Measurements from ENCODE around the gene WDR81. TPM values are rescaled to one million over a fixed set of nuclear protein-coding genes. Genes with fewer than 3 reads are reported as not detected.

WDR81 gene
- total and polyA plus RNA-seq, 4 donors = 26.0 to 51.9 (median 33.2) TPM

GRCh38 chr17:1776857-1777256 is 52.4 kb downstream of the WDR81 start:
- ATAC-seq (ENCODE audit: insufficient read depth, low FRiP score) (no peak), DNase-seq (no peak)
- H3K9me3 ChIP-seq (ENCODE audit: control insufficient read depth in 4 of 4, insufficient read depth in 3 of 4, low read length in 3 of 4) = no peaks in the 10 kb centered on the region
- no peak overlapping the region for H3K4me3 ChIP-seq
- H3K27ac ChIP-seq (ENCODE audit: low read depth in 1 of 2, low read length in 1 of 2) = peak overlapping the region in 1 of 2 donors; percentile 17
- 78 to 94% methylated on average over 7 of the region's 7 CpGs for whole genome bisulfite sequencing, 2 donors
- peaks cover 0 to 26% (median 17%) of the 10 kb centered on the region in 5 donors for H3K4me1 ChIP-seq (ENCODE audit: control insufficient read depth in 5 of 5, insufficient read depth in 5 of 5, low read length in 5 of 5)
- H3K9ac ChIP-seq (ENCODE audit: insufficient read depth in 1 of 2, low read length in 2 of 2) = no peak overlapping the region
- H3K36me3 ChIP-seq (ENCODE audit: control insufficient read depth in 4 of 4, insufficient read depth in 4 of 4, low read length in 4 of 4) = peaks cover 4 to 21% (median 11%) of the 10 kb centered on the region in 4 donors
- no peaks in the 10 kb centered on the region for H3K27me3 ChIP-seq (ENCODE audit: control insufficient read depth in 3 of 3, insufficient read depth in 3 of 3, low read length in 2 of 3)
- no peak for TF ChIP-seq CTCF (IDR thresholded peaks at IDR 0.05; ENCODE audit: control extremely low read depth, extremely low read depth)

- H3K36me3 ChIP-seq (ENCODE audit: control insufficient read depth in 4 of 4, insufficient read depth in 4 of 4, low read length in 4 of 4) = peaks cover 4 to 29% (median 12%) of the 10 kb centered on the region in 4 donors
- no peaks in the 10 kb centered on the region for H3K27me3 ChIP-seq (ENCODE audit: control insufficient read depth in 3 of 3, insufficient read depth in 3 of 3, low read length in 2 of 3)
- H3K4me3 ChIP-seq = no peak overlapping the region
- 33 to 39% methylated on average over 8 of the region's 8 CpGs for WGBS, 2 donors
- ATAC-seq (ENCODE audit: insufficient read depth, low FRiP score) = no peak
- peak overlapping the region in 1 of 2 donors; percentile 64 for H3K9ac ChIP-seq (ENCODE audit: insufficient read depth in 1 of 2, low read length in 2 of 2)
- no peak for TF ChIP-seq CTCF (IDR thresholded peaks at IDR 0.05; ENCODE audit: control extremely low read depth, extremely low read depth)
- peak; percentile 86 to 94 (median 92) for DNase-seq
- H3K9me3 ChIP-seq (ENCODE audit: control insufficient read depth in 4 of 4, insufficient read depth in 3 of 4, low read length in 3 of 4) = no peaks in the 10 kb centered on the region
- H3K27ac ChIP-seq (ENCODE audit: low read depth in 1 of 2, low read length in 1 of 2) = peak overlapping the region; percentile 54 to 90
- peaks cover 4 to 27% (median 18%) of the 10 kb centered on the region in 5 donors for H3K4me1 ChIP-seq (ENCODE audit: control insufficient read depth in 5 of 5, insufficient read depth in 5 of 5, low read length in 5 of 5)
Observed at GRCh38 chr17:1779571-1780131, 55.1 kb downstream of the WDR81 start.

GRCh38 chr17:1782171-1782567 is 57.7 kb downstream of the WDR81 start:
- Histone ChIP-seq H3K27me3 (ENCODE audit: control insufficient read depth in 3 of 3, insufficient read depth in 3 of 3, low read length in 2 of 3) (no peaks in the 10 kb centered on the region), H3K4me1 (ENCODE audit: control insufficient read depth in 5 of 5, insufficient read depth in 5 of 5, low read length in 5 of 5) (peaks cover 5 to 25% (median 21%) of the 10 kb centered on the region in 5 donors), H3K9me3 (ENCODE audit: control insufficient read depth in 4 of 4, insufficient read depth in 3 of 4, low read length in 3 of 4) (no peaks in the 10 kb centered on the region), H3K9ac (ENCODE audit: insufficient read depth in 1 of 2, low read length in 2 of 2) (no peak overlapping the region), H3K27ac (ENCODE audit: low read depth in 1 of 2, low read length in 1 of 2) (peak overlapping the region; percentile 61 to 100), H3K4me3 (no peak overlapping the region), H3K36me3 (ENCODE audit: control insufficient read depth in 4 of 4, insufficient read depth in 4 of 4, low read length in 4 of 4) (peaks cover 3 to 34% (median 10%) of the 10 kb centered on the region in 4 donors)
- ATAC-seq (ENCODE audit: insufficient read depth, low FRiP score) = no peak
- no peak for DNase-seq
- TF ChIP-seq CTCF (IDR thresholded peaks at IDR 0.05; ENCODE audit: control extremely low read depth, extremely low read depth) = no peak
- WGBS, 2 donors = 50 to 73% methylated on average over 6 of the region's 6 CpGs

Data from lung (tissue), 12 donors.